Pancreas (tissue), 10 donors: ENCODE data around the gene MEX3A. TPM values are rescaled to one million over a fixed set of nuclear protein-coding genes. Genes with fewer than 3 reads are reported as not detected.
"Not testable (repeated sequence)": the region's sequence is repeated elsewhere in the genome, so short reads cannot be mapped to it uniquely, and the experiment has no call there.

Experiments used
- ATAC-seq, 4 donors: fragments of 200-7000 bp; cut with Tn5 transposase; one replicate each; pipeline versions ENCODE4 v1.8.0 to v1.9.1; 2020; ENCODE audit warnings: mild to moderate bottlenecking in 4 of 4, moderate library complexity in 4 of 4
- DNase-seq, 6 donors: peaks; one replicate each; pipeline ENCODE4 v3.0.0-alpha.2; 2020
- FAIRE-seq: peaks from 2 replicates; lab custom pipeline; 2012; peaks lifted over from hg19 to GRCh38; lab: Jason Lieb, UNC
- H3K27ac ChIP-seq, 4 donors: fragments of 200-600 bp; sonication (generic); 1 replicate in 3 of 4; 2 replicates in 1 of 4; pipeline versions ENCODE4 v1.5.0 to v1.8.0; 2020
- H3K27me3 ChIP-seq, 4 donors: fragments of 200-600 bp; one replicate each; pipeline ENCODE4 v1.8.0; 2021
- H3K36me3 ChIP-seq, 3 donors: fragments of 200-600 bp; sonication (generic) in 1 of 3; one replicate each; pipeline versions ENCODE4 v1.5.0 to v1.8.0; 2020 to 2021
- H3K4me1 ChIP-seq, 3 donors: fragments of 200-600 bp; one replicate each; pipeline ENCODE4 v1.8.0; 2021
- H3K4me3 ChIP-seq, 4 donors: fragments of 200-600 bp; sonication (generic) in 2 of 4; one replicate each; pipeline versions ENCODE4 v1.5.0 to v1.8.0; 2020 to 2021
- H3K9me3 ChIP-seq, 4 donors: fragments of 200-600 bp; one replicate each; pipeline ENCODE4 v1.8.0; 2021
- CTCF ChIP-seq, 4 donors: fragments of 200-600 bp; sonication (generic) in 3 of 4; IDR thresholded peaks; one replicate each; pipeline versions ENCODE4 v1.5.0 to v1.8.0; 2021; ENCODE audit warnings: antibody characterized with exemption in 4 of 4
- whole genome bisulfite sequencing, 2 donors: extraction: QIAGEN DNeasy Blood & Tissue Kit; methylation state at CpG; one replicate each; pipeline ENCODE4 v1.1.7; 2013; 5-methylcytosine and 5-hydroxymethylcytosine counted together
- intact Hi-C, 3 donors: fragments of 100-400 bp; cut with DNase I; formaldehyde crosslinking; loops; one replicate each; pipeline versions ENCODE4 v1.11.1 to v1.14.2; 2022
- polyA plus RNA-seq, 2 donors: library from polyadenylated mRNA; stranded (reverse); fragments of 200-250 nt; gene quantifications; one replicate each; pipeline ENCODE4 v1.2.3, GENCODE V29; 2013
- total RNA-seq, 6 donors: library from RNA; stranded (reverse); fragmentation: NEBNext Ultra II Directional in 4 of 6; extraction: Animal tissue kit (Norgen Biotek cat#: 25700) in 4 of 6; gene quantifications; one replicate each; pipeline versions ENCODE4 v1.2.1 to v1.2.4, GENCODE V29; 2021 to 2023
- donor health status: healthy with polysubstance abuse.
- donor health status: DM: no; HTN: no; CAD: no; lungs with moderate emphysema.
- donor health status: DM: no; HTN: no; CAD: no.
- donor health status: control.
- donor health status: control.
- donor health status: Bipolar disorder and iron deficiency.
- donor health status: DM: yes; HTN: yes; CAD: no.
- donor health status: DM: no; HTN: no; CAD: no.
- donor health status: DM: no; HTN: no; CAD: no.
- donor health status: DM: yes; HTN: yes; CAD: no.

MEX3A gene
- total and polyA plus RNA-seq, 8 donors: 0.12 to 3.1 (median 0.65) TPM

DNA sequence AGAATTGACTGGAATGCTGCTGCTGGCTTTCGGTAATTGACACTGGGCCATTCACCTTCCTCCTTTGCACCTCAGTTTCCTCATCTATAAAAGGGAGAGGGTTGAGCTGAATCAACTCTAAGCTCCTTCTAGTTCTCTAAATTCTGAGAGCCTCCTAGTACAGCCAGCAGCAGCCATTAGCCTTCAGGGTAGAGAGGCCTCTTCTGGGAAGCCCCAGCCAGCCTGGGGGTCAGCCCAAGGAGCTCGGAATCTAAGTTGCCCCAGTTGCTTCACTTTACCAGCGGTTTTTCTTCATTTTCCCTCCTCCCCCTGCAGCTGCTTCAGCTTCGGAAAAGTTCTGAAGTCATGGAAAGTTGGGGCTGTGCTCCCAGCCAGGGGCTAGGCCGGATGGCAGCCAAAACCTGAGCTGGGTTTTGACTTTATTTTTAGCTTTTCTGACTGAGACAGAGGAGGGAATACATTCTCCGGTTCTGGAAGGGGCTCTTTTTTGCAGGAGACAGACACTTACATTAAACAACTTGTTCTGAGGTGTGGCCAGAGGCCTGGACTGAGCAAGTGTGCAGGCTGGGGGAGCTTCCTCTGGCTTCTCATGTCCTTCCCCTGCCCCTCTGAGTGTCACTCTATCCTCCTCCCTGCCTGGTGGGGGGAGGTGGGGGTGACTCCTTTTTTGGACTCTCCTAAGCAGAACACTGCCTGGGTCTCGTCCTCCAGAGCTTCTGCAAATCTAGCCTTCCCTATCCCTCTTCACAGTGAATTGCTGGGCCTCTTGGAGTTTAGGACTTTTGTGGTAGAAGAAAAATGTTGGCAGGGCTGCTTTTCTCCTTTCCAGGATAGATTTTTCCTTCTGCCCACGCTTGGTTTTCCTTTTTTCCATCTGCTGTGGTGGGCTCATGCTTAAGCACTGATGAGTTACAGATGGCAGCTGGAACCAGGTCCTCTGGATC, 46.7 kb upstream of the MEX3A start:
- Histone ChIP-seq H3K27me3 (no peaks in the 10 kb centered on the region), H3K4me1 (peaks cover 40 to 63% (median 42%) of the 10 kb centered on the region in 3 donors), H3K36me3 (peaks cover 4 to 30% (median 13%) of the 10 kb centered on the region in 3 donors), H3K9me3 (no peaks in the 10 kb centered on the region), H3K4me3 (no peak overlapping the region), H3K27ac (peak overlapping the region; percentile 64 to 92 (median 78))
- TF ChIP-seq CTCF (IDR thresholded peaks at IDR 0.05): no peak
- intact Hi-C loops: no loop called here
- no peak for DNase-seq
- 19 to 25% methylated on average over 8 of the region's 8 CpGs for WGBS, 2 donors
- no peak for FAIRE-seq
- peak in 1 of 4 donors; percentile 15 for ATAC-seq

GRCh38 chr1:156128308-156128653, 46.0 kb upstream of the MEX3A start:
- 54 to 60% methylated on average over 2 of the region's 2 CpGs for WGBS, 2 donors
- Histone ChIP-seq H3K27me3 (no peaks in the 10 kb centered on the region), H3K27ac (peak overlapping the region; percentile 64 to 92 (median 78)), H3K4me1 (peaks cover 46 to 69% (median 48%) of the 10 kb centered on the region in 3 donors), H3K4me3 (no peak overlapping the region), H3K36me3 (peaks cover 4 to 26% (median 13%) of the 10 kb centered on the region in 3 donors), H3K9me3 (no peaks in the 10 kb centered on the region)
- no peak for ATAC-seq
- TF ChIP-seq CTCF (IDR thresholded peaks at IDR 0.05): no peak
- DNase-seq: no peak
- intact Hi-C loops: no loop called here
- no peak for FAIRE-seq

DNA sequence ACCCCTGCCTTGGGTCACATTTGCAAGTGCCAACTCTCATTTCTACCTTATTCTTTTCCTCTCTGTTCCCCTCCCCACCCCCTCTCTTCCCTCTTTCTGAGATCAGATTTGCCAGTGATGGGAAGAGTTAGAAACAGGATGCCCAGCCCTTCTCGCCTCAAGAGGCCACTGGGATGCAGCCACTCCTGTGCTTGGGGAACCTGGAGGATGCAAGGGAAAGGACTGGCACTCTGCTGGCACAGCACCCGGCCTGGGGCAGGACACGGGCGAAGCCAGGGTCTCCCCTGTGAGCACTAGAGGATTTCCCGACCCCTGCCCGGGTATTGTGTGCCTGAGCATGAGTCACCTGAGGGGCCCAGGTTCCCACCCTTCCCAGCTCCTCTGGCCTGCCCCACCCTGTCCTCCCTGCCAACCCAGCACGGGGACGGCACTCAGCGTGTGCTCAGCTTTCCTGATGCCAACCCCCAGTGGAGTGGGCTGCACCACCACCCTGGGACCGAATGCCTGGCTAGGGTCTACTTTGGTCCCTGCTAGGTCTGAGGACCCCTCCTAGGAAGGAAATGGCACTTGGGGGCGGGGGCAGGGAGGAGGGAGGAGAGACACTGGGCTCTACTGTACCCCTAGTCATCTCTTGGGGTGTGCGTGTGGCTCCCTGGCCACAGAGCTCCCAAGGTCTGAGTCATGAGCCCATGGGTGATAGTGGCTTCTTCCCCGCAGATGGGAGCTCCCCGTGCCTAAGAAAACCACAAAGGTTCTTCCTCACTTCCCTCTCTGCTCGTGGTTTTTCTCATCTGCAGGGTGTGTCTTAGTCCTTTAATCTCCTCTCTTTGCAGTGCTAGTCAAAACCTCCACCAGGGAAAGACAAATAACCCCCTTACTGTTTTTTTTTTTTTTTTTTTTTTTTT, 44.6 kb upstream of the MEX3A start:
- H3K4me1 ChIP-seq: peaks cover 56 to 83% (median 62%) of the 10 kb centered on the region in 3 donors
- 75 to 83% methylated on average over 15 of the region's 15 CpGs for WGBS, 2 donors
- DNase-seq (peak in 2 of 6 donors; percentile 62 to 79), FAIRE-seq (no peak), ATAC-seq (peak in 1 of 4 donors; percentile 1)
- H3K36me3 ChIP-seq: peaks cover 4 to 15% (median 8%) of the 10 kb centered on the region in 3 donors
- intact Hi-C loops: no loop called here
- peak overlapping the region; percentile 65 to 97 (median 88) for H3K27ac ChIP-seq
- no peak for TF ChIP-seq CTCF (IDR thresholded peaks at IDR 0.05)
- H3K4me3 ChIP-seq: no peak overlapping the region
- no peaks in the 10 kb centered on the region for H3K9me3 ChIP-seq
- no peaks in the 10 kb centered on the region for H3K27me3 ChIP-seq

DNA sequence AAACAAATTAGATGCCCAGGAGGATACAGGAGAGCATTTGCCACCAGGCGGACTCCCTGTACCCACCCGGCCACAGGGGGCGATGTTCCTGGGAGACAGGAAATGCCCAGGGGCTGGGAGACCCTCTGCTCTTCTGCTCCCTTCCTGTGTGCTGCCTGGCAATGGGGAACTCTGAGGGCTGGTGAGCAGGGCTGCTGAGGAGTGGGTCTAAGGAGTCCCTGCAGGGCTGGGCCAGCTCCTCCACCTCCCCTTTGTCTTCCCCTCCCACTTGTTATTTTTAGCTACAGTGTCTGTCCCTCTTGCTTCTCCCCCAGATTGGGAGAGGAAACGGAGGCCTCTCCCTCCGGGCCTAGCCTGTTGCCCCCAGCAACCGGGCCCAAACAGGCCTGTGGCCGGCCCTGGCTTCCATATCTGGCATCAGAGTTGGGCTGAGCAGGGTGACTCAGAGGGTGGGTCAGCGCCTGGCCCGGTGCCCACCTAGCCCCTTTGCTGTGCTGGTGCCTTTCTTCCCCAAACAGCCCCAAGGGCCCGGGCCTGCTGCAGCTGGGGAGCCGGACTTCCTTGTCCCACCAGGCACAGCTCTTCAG, 43.9 kb upstream of the MEX3A start:
- H3K4me3 ChIP-seq: no peak overlapping the region
- WGBS, 2 donors: 44 to 60% methylated on average over 11 of the region's 11 CpGs
- H3K36me3 ChIP-seq: peaks cover 0 to 8% (median under 1%) of the 10 kb centered on the region in 3 donors
- TF ChIP-seq CTCF (IDR thresholded peaks at IDR 0.05): peak in 1 of 4 donors; percentile 8
- DNase-seq (peak; percentile 68 to 89 (median 80)), FAIRE-seq (no peak), ATAC-seq (peak in 3 of 4 donors; percentile 3 to 37 (median 22))
- intact Hi-C loops: no loop called here
- no peaks in the 10 kb centered on the region for H3K9me3 ChIP-seq
- peaks cover 64 to 91% (median 67%) of the 10 kb centered on the region in 3 donors for H3K4me1 ChIP-seq
- no peaks in the 10 kb centered on the region for H3K27me3 ChIP-seq
- peak overlapping the region; percentile 65 to 97 (median 88) for H3K27ac ChIP-seq

DNA sequence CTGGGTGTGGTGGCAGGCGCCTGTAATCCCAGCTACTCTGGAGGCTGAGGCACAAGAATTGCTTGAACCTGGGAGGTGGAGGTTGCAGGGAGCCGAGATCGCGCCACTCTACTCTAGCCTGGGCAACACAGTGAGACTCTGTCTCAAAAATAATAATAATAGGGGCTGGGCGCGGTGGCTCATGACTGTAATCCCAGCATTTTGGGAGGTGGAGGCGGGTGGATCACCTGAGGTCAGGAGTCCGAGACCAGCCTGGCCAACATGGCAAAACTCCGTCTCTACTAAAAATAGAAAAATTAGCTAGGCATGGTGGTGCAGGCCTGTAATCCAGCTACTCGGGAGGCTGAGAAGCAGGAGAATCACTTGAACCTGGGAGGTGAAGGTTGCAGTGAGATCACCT, 43.3 kb upstream of the MEX3A start:
- WGBS, 2 donors: 90% methylated on average over 10 of the region's 10 CpGs
- Histone ChIP-seq H3K4me1 (peaks cover 70 to 96% (median 70%) of the 10 kb centered on the region in 3 donors), H3K27ac (peak overlapping the region; percentile 83 to 97 (median 91))
- intact Hi-C loops, H3K4me3 ChIP-seq, ATAC-seq, H3K36me3 ChIP-seq, FAIRE-seq, H3K27me3 ChIP-seq, H3K9me3 ChIP-seq, DNase-seq: not testable (repeated sequence)
